ENCODE data around the gene MYO7A.

The MYO7A gene

GRCh38 chr11:77167111-77167626 is 39.1 kb downstream of the MYO7A start:
- DNase-seq (ENCODE audit: low spot score), result no peak

- DNase-seq (ENCODE audit: low spot score), result no peak
Observed at GRCh38 chr11:77167791-77168190, 39.7 kb downstream of the MYO7A start.

- no peak for DNase-seq (ENCODE audit: low spot score)
Observed at GRCh38 chr11:77170107-77170506, 42.1 kb downstream of the MYO7A start.

GRCh38 chr11:77171254-77171653 is 43.2 kb downstream of the MYO7A start:
- no peak for DNase-seq (ENCODE audit: low spot score)

GRCh38 chr11:77171885-77172665 is 44.0 kb downstream of the MYO7A start:
- no peak for DNase-seq (ENCODE audit: low spot score)

- DNase-seq (ENCODE audit: low spot score), result no peak
Observed at GRCh38 chr11:77172666-77172982, 44.6 kb downstream of the MYO7A start.

- DNase-seq (ENCODE audit: low spot score), result no peak
Observed at GRCh38 chr11:77173494-77173893, 45.4 kb downstream of the MYO7A start.

GRCh38 chr11:77174559-77174958 is 46.5 kb downstream of the MYO7A start:
- DNase-seq (ENCODE audit: low spot score), result no peak

- no peak for DNase-seq (ENCODE audit: low spot score)
Observed at GRCh38 chr11:77175021-77175842, 47.2 kb downstream of the MYO7A start.

- DNase-seq (ENCODE audit: low spot score), result no peak
Observed at GRCh38 chr11:77175869-77176539, 48.0 kb downstream of the MYO7A start.

- DNase-seq (ENCODE audit: low spot score), result no peak
Observed at GRCh38 chr11:77176996-77177395, 49.0 kb downstream of the MYO7A start.

GRCh38 chr11:77178150-77178549 is 50.1 kb downstream of the MYO7A start:
- no peak for DNase-seq (ENCODE audit: low spot score)

GRCh38 chr11:77179048-77179447 is 51.0 kb downstream of the MYO7A start:
- DNase-seq (ENCODE audit: low spot score), result no peak

GRCh38 chr11:77179681-77180080 is 51.6 kb downstream of the MYO7A start:
- no peak for DNase-seq (ENCODE audit: low spot score)

- no peak for DNase-seq (ENCODE audit: low spot score)
Observed at GRCh38 chr11:77180346-77180745, 52.3 kb downstream of the MYO7A start.

- no peak for DNase-seq (ENCODE audit: low spot score)
Observed at GRCh38 chr11:77181226-77181625, 53.2 kb downstream of the MYO7A start.

- DNase-seq (ENCODE audit: low spot score), result no peak
Observed at GRCh38 chr11:77181799-77182541, 53.9 kb downstream of the MYO7A start.

GRCh38 chr11:77182542-77183430 is 54.7 kb downstream of the MYO7A start:
- DNase-seq (ENCODE audit: low spot score), result no peak

- DNase-seq (ENCODE audit: low spot score), result no peak
Observed at GRCh38 chr11:77183431-77183984, 55.5 kb downstream of the MYO7A start.

- DNase-seq (ENCODE audit: low spot score), result no peak
Observed at GRCh38 chr11:77184136-77184860, 56.3 kb downstream of the MYO7A start.

Measured in CD4-positive, alpha-beta T cell treated with Interleukin-2 at 100 ng/mL for 4 hours (primary cell).